GM21786 (cell line): ENCODE results near the gene FARP2.

Source experiments
- ATAC-seq: cut with Tn5 transposase; IDR thresholded peaks from one replicate; pipeline ENCODE4 v1.9.1; 2021; ENCODE audit not compliant: unreplicated experiment

The FARP2 gene

DNA sequence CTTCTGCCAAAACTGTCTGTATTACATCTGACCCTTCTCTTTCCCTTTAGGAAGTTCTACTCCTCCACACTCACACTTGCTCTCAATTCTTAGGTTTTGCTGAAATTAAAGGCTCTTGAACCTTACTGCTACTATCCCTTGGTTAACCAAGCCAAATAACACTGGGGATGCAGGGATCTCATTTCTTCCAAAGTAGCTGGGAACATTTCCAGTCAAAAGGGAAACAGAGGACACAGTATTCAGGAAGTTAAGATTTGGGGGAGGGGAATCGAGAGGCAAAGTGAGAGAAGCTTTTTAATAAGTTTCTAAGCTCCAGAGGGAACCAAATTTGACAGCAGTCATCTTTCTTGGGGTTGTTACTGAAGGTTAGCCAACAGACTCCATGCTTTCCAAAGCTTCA, 34.2 kb upstream of the FARP2 start:
- no peak for ATAC-seq

DNA sequence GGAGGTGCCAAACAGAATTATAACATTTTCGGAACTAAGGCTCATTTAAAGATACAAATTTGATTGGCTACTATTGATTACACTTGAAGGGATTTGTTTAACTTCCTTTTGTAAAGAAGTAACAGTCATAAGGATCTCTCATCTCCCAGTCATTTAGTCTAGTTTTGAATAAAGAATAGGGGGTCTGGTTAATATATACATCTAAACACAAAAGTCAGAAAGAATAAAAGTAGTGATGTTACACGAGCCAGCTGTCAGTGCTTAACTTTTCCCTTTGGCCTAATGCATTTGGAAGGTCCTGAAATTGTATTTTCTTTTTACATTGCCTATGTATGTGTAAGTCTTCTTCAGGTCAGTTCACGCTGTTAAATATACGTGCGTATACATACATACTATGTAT, 32.3 kb upstream of the FARP2 start:
- ATAC-seq: no peak

GRCh38 chr2:241324775-241325174, 31.3 kb upstream of the FARP2 start:
- ATAC-seq: no peak

DNA sequence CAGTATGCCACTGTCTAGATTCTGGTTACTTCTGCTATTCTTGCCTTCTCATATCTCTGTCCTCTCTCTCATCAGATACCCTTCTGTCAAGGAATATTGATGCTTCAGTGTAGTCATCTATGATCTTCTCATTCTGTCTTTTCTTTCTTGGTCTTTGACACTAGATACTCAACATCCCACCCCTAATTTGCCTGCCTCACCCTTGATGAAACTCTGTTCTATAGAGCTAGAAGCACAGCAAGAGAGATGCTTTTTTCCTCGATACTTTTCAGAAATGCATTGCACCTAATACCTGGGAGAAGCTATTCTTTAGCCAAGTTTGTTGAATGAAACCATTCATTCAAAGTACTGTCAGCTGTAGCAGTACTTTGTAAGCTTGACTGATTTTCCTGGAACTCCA, 30.8 kb upstream of the FARP2 start:
- no peak for ATAC-seq

DNA sequence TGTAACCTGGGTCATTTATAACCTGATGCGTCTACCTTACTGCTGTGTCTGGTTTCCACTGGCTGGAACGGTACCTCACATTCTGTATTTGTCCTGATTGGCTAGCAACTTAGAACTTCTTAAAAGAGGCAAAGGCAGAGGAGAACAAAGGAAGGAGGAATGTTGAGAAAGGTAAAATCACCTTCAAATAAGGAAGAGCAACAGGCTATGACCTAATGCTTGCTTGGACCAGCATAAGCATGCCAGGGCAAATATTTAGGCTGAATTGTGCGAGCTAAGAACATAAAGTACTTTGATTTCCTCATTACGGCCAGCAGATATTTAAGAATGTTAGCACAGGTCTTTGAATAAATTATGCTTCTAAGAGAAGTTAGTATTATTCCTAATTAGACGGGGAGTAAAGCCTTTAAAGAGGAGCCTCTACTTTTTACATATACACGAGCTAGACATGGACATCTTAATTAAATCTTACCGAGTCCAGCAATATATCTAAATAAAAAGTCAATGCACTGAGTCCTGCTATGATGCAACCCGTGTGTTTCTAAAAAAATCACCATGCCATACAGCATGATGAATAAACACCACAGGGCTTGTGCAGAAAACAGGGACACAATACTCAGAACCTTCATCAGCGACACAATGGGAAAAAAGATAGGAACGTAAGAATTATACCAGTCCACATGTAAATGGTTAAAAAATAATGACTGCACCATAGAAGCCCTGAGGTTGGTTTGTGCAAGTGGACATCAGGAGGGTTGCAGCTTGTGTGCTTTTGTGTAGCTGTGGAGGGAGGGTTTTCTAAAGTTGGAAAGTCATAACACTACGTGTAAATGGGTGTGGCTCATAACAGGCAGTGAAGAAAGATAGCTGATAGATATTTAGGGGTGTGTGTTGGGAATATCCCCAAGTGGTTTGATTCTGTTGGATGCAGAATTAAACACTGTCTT, 26.1 kb upstream of the FARP2 start:
- ATAC-seq: no peak

GRCh38 chr2:241330616-241330981, 25.5 kb upstream of the FARP2 start:
- ATAC-seq: no peak

DNA sequence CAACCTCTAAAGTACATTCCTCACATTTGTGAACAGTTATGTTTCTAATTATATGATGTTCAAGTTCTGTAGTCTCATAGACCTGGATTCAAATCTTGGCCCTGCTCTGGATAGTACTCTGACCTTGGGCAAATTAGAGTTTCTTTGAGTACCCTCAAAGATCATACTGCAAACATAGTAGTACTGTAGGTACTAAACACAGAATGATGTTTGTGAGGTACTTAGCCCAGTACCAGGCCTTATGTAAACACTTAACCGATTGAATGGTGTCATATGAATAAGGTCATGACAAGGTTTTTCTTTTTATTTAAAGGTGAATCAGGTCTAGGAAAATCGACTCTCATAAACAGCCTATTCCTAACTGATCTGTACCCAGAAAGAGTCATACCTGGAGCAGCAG, 21.3 kb upstream of the FARP2 start:
- no peak for ATAC-seq

DNA sequence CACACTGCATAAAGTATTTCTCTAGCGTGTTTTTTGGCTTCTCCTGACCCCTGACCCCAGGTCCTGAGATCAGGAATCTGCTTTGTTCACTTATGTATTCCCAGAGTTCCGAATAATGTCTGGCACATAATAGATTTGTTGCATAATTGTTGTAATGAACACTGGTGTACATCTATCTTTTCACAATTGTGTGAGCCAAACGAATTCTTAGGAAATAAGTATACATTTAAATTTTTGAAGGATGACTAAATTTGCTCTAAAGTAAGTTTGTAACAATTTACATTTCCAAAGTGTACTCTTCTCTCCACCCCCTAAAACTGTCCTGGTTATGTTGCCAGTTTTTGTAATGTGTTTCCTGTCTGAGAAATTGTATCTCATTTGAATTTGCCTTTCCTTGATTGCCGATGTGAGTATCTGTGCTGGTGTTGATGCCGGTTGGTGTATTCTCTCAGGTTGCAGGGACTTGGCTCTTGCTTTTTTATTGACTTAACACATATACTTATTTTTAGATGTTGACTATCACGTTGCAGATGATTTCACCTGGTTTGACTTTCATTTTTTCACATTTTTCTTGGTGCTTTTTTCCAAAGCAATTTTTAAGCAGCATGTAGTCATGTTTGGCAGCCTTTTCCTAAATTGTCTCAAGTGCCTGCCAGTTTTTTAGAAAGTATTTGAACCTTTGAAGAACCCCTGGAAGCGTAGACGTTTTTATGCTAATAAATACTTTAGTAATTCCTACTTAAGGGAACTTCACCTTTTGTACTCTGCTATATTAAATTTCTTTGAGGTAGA, 16.1 kb upstream of the FARP2 start:
- ATAC-seq: no peak

DNA sequence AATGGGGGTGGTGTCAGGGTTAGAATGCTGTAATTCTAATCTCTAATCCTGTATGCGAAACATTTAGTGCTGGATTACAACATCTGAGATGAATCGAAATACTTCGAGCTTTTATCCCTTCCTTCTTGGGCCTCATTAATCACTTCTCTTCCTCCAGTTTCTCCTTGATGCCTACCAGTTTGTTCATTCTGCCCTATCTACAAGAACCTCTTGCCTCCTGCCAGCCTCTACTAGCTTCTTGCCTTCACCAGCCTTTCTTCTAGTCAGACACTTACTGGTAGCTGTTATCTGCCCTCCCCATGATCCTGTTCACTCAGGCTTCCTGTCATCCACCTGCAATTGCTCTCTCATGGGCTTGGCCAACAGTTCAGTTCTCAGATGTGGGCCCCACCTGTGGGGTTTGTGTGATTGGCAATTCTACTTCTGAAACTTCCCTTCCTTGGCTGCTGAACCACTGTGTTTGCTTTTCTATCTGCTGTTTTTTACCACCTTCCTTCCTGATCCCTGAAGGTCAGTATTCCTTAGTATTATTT, 15.4 kb upstream of the FARP2 start:
- no peak for ATAC-seq

- ATAC-seq: no peak
Observed at GRCh38 chr2:241344925-241345651, 11.0 kb upstream of the FARP2 start.

DNA sequence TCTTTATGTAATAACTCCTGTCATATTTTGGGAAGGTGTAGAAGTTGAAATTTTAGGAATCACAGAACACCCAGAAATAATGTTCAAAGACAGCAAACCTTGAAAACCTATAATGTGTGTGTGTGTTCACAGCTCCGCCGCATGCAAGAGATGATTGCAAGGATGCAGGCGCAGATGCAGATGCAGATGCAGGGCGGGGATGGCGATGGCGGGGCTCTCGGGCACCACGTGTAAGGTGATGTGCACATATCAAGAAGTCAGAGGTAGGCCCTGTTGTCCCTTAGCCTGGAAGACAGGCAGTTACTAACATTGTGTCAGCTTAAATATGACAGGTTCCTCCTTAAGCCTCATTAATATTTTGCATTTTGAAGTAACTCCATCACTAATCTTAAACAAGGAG, 6.1 kb upstream of the FARP2 start:
- no peak for ATAC-seq

DNA sequence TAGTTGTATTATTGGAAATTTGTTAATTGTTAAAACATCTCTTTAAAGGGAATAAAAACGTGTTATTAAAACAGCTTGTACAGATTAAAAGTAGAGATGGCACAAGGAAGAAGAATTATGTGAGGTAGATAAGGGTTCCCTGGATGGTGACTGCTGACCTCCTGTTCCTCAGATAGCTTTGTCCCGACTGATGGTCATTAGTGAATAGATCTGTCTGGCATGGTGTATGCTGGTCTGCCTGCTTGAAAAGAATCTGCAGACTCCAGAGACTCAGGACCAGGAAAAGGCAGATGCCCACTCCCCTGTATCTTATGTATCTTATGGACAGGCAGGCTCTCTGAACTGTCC, 5.6 kb upstream of the FARP2 start:
- ATAC-seq: no peak

- no peak for ATAC-seq
Observed at GRCh38 chr2:241350878-241351639, 5.0 kb upstream of the FARP2 start.

DNA sequence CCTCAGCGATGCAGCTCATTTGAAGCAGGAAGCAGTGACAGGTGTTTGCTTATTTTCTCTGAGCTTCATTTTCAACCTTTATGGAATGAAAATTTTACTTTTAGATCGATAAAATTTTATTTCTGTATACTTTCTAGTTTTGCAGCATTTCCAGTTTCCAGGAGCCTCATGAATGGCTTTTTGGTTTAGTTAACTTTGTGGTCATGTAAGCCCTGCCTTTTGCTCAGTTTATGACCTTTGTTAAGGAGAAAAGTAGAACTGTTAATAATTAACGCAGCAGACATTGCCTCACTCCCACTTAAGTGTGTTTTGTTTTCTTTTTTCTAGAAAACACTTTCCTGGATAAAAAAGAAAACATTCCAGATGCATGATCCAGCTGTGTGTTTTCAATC, 4.4 kb upstream of the FARP2 start:
- ATAC-seq: no peak

GRCh38 chr2:241352227-241352626, 3.9 kb upstream of the FARP2 start:
- no peak for ATAC-seq

GRCh38 chr2:241354668-241355658, 1.1 kb upstream of the FARP2 start:
- no peak for ATAC-seq

DNA sequence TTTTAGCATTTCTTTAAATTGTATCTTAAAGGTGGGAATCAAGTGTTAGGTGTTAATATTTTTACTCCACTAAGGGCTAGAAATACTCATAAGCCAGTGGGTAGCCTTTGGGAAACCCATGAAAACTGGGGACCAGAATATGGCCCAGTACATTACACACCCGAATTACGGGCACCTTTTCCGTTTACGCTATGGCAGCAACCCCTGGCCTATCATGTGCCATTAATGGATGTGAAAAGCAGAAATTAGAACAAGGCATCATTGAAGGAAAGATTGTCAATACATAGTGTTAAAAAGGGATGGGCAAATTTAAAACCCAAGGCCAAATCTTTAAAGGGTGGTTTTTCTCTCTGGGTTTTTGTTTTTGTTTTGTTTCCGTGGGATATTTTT, 781 bp downstream of the FARP2 start:
- no peak for ATAC-seq

GRCh38 chr2:241357531-241357930, 1.4 kb downstream of the FARP2 start:
- ATAC-seq: no peak

- peak; percentile 46 for ATAC-seq
Observed at GRCh38 chr2:241358470-241358869, 2.4 kb downstream of the FARP2 start.
